Ascending aorta (tissue), 2 donors: ENCODE measurements around the gene COL1A1. TPM values are rescaled to one million over a fixed set of nuclear protein-coding genes. Genes with fewer than 3 reads are reported as not detected.

Source experiments
- DNase-seq, 2 donors: peaks; one replicate each; pipeline ENCODE4 v3.0.0-alpha.2; 2019; ENCODE audit warnings: low spot score in 2 of 2
- H3K27ac ChIP-seq, 2 donors: fragments of 200-600 bp; sonication (generic); one replicate each; pipeline ENCODE4 v1.5.1; 2016 to 2017; ENCODE audit warnings: mild to moderate bottlenecking in 1 of 2
- H3K27me3 ChIP-seq: fragments of 200-600 bp; sonication (generic); one replicate; pipeline ENCODE4 v1.5.1; 2017
- H3K36me3 ChIP-seq, 2 donors: fragments of 200-600 bp; sonication (generic); one replicate each; pipeline ENCODE4 v1.5.1; 2016
- H3K4me1 ChIP-seq, 2 donors: fragments of 200-600 bp; sonication (generic); one replicate each; pipeline ENCODE4 v1.5.1; 2016 to 2017; ENCODE audit warnings: mild to moderate bottlenecking in 1 of 2
- H3K4me3 ChIP-seq, 2 donors: fragments of 200-600 bp; sonication (generic); one replicate each; pipeline ENCODE4 v1.5.1; 2016 to 2017; ENCODE audit warnings: mild to moderate bottlenecking in 1 of 2
- H3K9me3 ChIP-seq, 2 donors: fragments of 200-600 bp; sonication (generic); one replicate each; pipeline ENCODE4 v1.5.1; 2016
- CTCF ChIP-seq, 3 experiments: fragments of 200-600 bp in 2 of 3; fragments of 450-650 bp in 1 of 3; sonication (generic) in 2 of 3; IDR thresholded peaks; one replicate each; pipeline ENCODE4 v1.5.1; 2016 to 2019; ENCODE audit warnings: antibody characterized with exemption in 3 of 3, mild to moderate bottlenecking in 1 of 3, moderate library complexity in 1 of 3
- intact Hi-C: fragments of 100-400 bp; cut with DNase I; formaldehyde crosslinking; loops from one replicate; pipeline ENCODE4 v1.15.1; 2023
- total RNA-seq: library from RNA; depleted of rRNA; stranded (reverse); fragments of >200 nt; gene quantifications from one replicate; pipeline ENCODE4 v1.1.0, GENCODE V29; 2016

The COL1A1 gene
- total RNA-seq, 1 donor from 2014 or later: 547 TPM

DNA sequence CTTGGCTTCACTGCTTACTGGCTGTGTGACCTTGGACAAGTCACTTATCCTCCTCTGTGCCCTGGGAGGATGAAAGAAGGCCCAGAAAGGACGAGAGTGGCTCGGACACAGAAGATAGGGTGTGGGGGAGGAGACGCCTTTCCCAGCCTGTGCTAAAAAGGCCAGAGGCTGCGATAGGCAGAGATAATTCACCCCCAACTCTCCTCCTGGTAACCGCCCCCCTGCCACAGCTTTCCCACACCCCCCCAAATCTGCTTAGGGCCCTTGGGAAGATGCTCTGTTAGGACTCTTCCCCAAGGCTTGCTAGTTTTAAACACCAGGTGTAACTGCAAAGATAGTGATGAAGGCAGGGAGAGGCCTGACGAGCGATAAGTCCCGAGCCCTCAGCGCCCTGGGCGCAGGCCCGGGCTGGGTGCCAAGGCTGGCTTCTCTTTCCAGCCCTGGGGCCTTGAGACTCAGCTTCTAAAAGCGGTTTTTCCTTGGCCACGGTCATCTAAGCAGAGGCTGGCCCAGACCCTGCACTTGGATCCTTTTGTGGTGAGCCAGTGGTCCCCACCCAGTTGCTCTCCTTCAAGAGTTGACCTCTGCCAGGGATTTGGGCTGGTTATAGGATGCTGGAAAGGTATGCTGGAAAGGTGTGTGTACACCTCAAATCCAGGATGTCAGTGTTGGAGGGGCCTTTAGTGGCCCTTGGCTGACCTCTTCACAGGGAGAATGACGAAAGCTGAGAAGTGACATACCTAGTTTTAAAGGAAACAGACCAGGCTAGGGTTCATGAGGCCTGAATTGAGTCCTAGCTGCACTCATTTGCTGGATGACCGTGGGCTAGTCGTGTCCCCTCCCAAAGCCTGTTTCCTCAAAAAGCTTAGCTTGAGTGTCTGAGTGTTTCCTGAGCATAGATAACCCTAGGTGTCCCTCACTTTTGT, 47.5 kb downstream of the COL1A1 start:
- intact Hi-C loops: no loop called here
- no peaks in the 10 kb centered on the region for H3K36me3 ChIP-seq
- no peaks in the 10 kb centered on the region for H3K27me3 ChIP-seq
- DNase-seq: peak in 1 of 2 donors; percentile 88
- no peaks in the 10 kb centered on the region for H3K9me3 ChIP-seq
- TF ChIP-seq CTCF (IDR thresholded peaks at IDR 0.05): no peak
- H3K27ac ChIP-seq: peak overlapping the region; percentile 91 to 93
- no peak overlapping the region for H3K4me3 ChIP-seq
- peaks cover 25 to 43% of the 10 kb centered on the region in 2 donors for H3K4me1 ChIP-seq

- peak overlapping the region; percentile 73 to 76 for H3K4me3 ChIP-seq
Measured at GRCh38 chr17:50152736-50153135, 48.7 kb downstream of the COL1A1 start.

DNA sequence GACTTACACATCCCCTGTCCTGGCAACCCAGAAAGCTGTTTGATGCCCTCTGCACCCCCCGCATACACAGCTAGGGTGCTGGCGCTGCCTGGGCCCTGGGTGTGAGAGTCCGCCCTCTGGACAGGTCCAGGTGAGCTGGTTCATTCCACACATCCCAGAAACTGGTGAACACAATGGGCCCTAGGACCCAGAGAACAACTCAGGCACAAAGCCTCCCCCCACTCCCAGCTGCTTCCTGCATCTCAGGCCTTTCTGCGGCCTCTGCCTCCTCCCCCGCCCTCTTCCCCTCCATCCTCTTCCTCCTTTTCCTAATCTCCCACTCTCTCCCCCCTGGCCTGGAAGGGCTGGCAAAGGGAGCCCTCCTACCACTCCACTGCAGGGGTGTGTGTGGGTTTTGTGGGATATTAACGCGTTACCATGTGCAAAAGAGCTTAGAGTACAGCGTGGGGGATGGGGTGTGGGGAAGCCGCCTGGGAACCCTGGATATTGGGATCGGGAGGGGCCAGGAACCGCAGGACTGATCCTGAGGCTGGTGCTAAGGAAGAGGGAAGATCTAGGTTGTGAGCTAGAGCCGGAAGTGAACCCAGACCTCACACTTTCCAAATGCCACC, 49.4 kb downstream of the COL1A1 start:
- no peaks in the 10 kb centered on the region for H3K36me3 ChIP-seq
- peaks cover 31 to 54% of the 10 kb centered on the region in 2 donors for H3K4me1 ChIP-seq
- H3K4me3 ChIP-seq: peak overlapping the region; percentile 73 to 76
- TF ChIP-seq CTCF (IDR thresholded peaks at IDR 0.05): no peak
- peak; percentile 72 to 90 for DNase-seq
- peak overlapping the region; percentile 91 to 93 for H3K27ac ChIP-seq
- intact Hi-C loops: loop anchor here (1.0 kb wide), 1 partner anchor 9 kb away; no protein-coding TSS in a partner anchor
- H3K9me3 ChIP-seq: no peaks in the 10 kb centered on the region
- H3K27me3 ChIP-seq: no peaks in the 10 kb centered on the region

More at GRCh38 chr17:50152736-50153135, 48.7 kb downstream of the COL1A1 start:
- Histone ChIP-seq H3K27me3 (no peaks in the 10 kb centered on the region), H3K36me3 (no peaks in the 10 kb centered on the region), H3K27ac (peak overlapping the region; percentile 91 to 93), H3K4me1 (peaks cover 26 to 49% of the 10 kb centered on the region in 2 donors), H3K9me3 (no peaks in the 10 kb centered on the region)
- DNase-seq: no peak
- no peak for TF ChIP-seq CTCF (IDR thresholded peaks at IDR 0.05)
- intact Hi-C loops: loop anchor here (1.0 kb wide), 1 partner anchor 9 kb away; no protein-coding TSS in a partner anchor

GRCh38 chr17:50151041-50151936, 50.1 kb downstream of the COL1A1 start:
- Histone ChIP-seq H3K27me3 (no peaks in the 10 kb centered on the region), H3K9me3 (no peaks in the 10 kb centered on the region), H3K27ac (peak overlapping the region; percentile 91 to 93), H3K4me1 (peaks cover 38 to 56% of the 10 kb centered on the region in 2 donors), H3K36me3 (no peaks in the 10 kb centered on the region), H3K4me3 (peak overlapping the region; percentile 73 to 76)
- TF ChIP-seq CTCF (IDR thresholded peaks at IDR 0.05): peak; percentile 67 to 77 (median 73)
- DNase-seq: peak; percentile 71 to 95
- intact Hi-C loops: no loop called here
